LNCaP clone FGC (cell line): ENCODE results near the gene CNTN5.

Experiments
- DNase-seq: peaks from one replicate; pipeline ENCODE4 v3.0.0-alpha.2; 2011; ENCODE audit warnings: low read depth
- H3K4me3 ChIP-seq: 2 replicates; pipeline ENCODE4 v1.5.1; 2011; ENCODE audit warnings: mild to moderate bottlenecking, low read depth, low read length, control low read depth
- TF ChIP-seq, protein P1 (sequence below): IDR thresholded peaks from 2 replicates; pipeline ENCODE4 v1.5.1; 2012; ENCODE audit warnings: mild to moderate bottlenecking; ENCODE audit not compliant: control insufficient read depth, insufficient read depth; ENCODE audit errors: extremely low read depth

CNTN5 gene

GRCh38 chr11:99065121-99065520 lies 44.4 kb downstream of the CNTN5 start:
- TF ChIP-seq, protein P1, sequence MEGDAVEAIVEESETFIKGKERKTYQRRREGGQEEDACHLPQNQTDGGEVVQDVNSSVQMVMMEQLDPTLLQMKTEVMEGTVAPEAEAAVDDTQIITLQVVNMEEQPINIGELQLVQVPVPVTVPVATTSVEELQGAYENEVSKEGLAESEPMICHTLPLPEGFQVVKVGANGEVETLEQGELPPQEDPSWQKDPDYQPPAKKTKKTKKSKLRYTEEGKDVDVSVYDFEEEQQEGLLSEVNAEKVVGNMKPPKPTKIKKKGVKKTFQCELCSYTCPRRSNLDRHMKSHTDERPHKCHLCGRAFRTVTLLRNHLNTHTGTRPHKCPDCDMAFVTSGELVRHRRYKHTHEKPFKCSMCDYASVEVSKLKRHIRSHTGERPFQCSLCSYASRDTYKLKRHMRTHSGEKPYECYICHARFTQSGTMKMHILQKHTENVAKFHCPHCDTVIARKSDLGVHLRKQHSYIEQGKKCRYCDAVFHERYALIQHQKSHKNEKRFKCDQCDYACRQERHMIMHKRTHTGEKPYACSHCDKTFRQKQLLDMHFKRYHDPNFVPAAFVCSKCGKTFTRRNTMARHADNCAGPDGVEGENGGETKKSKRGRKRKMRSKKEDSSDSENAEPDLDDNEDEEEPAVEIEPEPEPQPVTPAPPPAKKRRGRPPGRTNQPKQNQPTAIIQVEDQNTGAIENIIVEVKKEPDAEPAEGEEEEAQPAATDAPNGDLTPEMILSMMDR = no peak
- DNase-seq = no peak
- no peak overlapping the region for H3K4me3 ChIP-seq

DNA sequence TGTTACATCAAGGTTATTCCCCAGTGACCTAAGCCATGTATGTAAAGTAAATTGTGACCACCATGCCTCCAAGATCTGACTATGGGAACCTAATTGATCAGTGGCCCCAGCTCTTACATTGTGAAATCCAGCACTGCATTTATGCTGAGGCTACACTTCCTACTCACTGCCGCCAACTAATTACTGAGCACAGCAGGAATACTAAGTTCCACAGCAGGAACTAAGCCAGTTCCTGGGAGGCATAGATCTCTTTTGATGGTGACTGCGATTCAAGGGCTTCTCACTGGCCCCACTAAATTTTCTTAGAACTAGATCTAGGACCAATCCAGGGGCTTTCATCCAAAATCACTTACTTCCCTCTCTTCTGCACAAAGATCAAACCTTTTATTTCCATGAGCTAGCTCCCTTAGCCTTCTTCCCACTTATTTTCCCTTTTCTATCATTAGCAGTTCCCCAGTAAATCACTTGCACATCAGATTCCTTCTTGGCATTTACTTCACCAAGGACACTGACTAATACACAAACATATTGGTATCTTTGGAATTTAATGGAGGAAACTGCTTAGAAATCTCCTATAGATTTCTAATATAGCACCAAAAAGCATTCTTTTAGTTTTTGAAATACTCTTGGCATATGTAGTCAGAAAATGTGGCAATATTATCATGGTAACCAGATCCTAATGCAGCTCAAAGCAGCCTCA lies 46.0 kb downstream of the CNTN5 start:
- no peak overlapping the region for H3K4me3 ChIP-seq
- DNase-seq = no peak
- TF ChIP-seq, protein P1 = no peak

DNA sequence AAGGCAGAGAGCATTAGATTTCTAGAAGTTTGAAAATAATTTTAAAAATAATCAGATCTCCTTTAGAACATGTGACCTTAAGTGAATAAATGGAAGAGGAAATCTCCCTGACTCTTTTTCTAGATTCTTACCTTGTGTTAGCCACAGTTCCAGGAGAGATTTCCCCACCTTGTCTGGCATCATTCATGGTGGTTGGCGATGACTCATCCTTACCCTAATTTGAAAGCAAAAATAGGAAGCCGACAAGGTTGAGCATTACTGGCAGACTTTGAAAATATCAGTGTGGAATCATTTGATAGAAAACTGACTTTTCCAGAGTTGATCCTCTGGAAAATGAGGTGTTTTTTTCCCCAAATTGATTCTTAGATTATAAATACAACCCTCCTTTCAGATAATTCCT lies 48.1 kb downstream of the CNTN5 start:
- no peak overlapping the region for H3K4me3 ChIP-seq
- no peak for DNase-seq

GRCh38 chr11:99069856-99070444 lies 49.2 kb downstream of the CNTN5 start:
- H3K4me3 ChIP-seq = peak overlapping the region; percentile 8; the same call in 1 of the 2 replicates
- DNase-seq = peak; percentile 6
- TF ChIP-seq, protein P1 = peak; percentile 71

More for the DNA sequence above, 48.1 kb downstream of the CNTN5 start:
- TF ChIP-seq, protein P1 = no peak

DNA sequence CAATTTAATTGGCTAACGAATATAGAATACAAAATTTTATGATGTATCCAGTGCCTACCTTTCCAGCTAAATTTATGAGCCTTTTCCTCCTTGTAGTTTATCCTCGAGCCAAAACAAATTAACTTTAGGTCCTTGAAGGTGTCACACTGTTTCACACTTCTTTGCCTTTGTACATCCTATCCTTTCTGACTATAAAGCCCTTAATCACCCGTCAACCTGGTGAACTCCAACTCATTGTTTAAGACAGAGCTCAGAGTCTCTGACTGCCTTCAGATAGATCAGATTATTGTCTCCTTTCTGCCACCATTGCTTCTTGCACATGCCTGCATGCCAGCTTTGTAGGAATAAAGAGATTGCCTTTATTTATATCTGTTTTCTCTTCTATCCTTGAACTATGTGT lies 58.8 kb downstream of the CNTN5 start:
- TF ChIP-seq, protein P1 = no peak
- no peak overlapping the region for H3K4me3 ChIP-seq
- DNase-seq = no peak

DNA sequence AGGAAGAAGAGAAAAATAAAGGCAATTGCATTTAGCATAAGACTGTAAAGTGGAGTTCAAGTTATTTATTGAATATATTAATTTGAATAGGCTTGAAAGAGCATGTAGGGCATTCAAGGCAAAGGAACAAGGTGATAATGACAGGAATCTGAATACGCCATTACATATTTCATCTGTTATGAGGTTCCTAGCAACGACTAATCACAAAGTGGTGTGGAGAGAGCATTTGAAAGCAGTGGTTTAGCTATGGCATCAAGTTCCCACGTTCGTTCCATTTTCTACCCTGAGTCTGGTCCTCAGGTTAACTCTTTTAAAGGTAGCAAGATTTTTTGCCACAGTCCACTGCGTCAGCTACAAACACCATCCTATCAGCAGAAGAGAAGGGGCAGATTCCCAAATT lies 59.4 kb downstream of the CNTN5 start:
- no peak for DNase-seq
- TF ChIP-seq, protein P1 = no peak
- H3K4me3 ChIP-seq = no peak overlapping the region
